NCI-H1694 (cell line): ENCODE data around the gene C11orf65.

Experiments used
- DNase-seq: peaks from one replicate; lab custom pipeline; 2025; lab: John Stamatoyannopoulos, UW

C11orf65 gene, protein sequence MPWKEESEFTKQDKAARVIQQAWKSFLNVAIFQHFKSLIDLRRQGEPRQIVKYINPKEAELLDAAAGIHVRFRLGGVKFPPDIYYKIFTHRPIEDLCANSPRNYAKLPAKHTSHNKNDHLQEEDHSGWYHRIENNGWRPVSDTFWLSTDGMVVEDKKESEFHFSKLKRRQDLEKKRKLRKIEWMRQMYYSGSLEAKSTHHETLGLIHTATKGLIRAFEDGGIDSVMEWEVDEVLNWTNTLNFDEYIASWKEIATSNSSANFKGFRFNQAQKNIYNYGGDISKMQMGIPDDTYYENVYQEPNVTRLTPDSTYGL

GRCh38 chr11:108467091-108467823, at the start of gene C11orf65:
Gene C11orf65 (minus strand): TSS chr11:108467529. CDS start chr11:108461559, 5,970 bp downstream.
- DNase-seq: peak; percentile 66

GRCh38 chr11:108516125-108516524, 48.8 kb upstream of the C11orf65 start:
- DNase-seq: no peak

DNA sequence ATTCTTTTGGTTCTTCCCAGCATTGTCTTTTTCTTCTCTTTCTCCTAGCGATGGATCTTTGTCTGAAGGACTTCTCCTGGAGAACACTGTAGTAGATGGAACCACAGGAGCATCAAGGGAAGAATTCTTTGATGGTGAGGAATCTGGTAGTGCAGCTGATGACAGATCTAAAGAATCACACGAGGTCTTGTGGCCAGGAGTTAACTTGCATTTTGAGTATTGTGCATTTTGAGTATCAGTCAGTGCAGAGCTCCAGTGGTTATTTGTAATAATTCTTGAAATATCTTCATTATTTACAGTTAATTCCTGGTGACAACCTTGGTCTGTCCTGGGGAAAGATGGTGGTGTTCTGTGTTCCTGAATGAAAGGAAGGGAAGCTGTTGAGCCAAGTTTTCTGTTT, 45.4 kb upstream of the C11orf65 start:
- no peak for DNase-seq

GRCh38 chr11:108511851-108512474, 44.6 kb upstream of the C11orf65 start:
- no peak for DNase-seq

DNA sequence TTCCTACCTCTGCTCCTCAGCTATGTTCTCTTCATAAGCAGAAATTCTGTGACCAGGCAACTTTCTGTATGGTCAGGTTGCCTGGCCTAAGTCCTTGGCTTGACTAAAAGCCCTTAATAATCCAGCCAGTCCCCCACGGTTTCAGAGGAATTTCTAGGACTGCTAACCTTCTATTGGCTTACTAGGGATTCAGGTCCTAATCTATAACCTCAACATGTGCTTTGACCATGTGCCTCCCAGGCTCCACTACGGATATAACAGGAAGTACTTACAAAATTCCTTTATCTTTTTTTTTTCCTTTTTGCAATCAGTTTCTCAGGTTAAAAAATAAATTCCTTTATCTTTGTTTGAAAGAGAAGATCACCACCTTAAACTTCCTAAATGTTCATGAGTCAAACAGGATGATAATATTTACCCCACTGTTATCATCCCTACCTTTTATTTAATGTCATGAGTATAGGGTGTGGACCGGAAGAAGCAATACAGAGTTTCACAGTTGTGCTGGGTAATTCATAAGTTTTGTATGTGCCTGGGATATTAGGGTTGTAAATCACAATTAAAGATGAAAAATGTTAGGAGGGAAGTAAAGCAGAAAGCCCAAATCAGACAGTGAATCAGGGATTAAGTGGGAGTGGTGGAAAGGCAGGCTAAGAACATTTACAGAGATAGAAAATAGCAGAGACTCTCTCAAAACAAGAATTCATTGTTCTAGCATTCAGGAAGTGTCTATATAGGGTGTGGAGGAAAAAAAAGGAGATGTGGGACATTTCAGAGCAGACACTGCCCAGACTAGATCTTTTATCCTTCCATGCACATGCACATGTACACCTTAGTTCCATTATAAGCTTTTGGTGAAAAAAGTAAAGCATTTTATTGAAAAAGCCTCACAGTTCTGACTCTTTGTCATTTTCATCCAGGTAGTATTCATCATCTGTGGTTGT, 41.6 kb upstream of the C11orf65 start:
- no peak for DNase-seq

GRCh38 chr11:108501396-108501795, 34.1 kb upstream of the C11orf65 start:
- no peak for DNase-seq

GRCh38 chr11:108500721-108501120, 33.4 kb upstream of the C11orf65 start:
- no peak for DNase-seq

DNA sequence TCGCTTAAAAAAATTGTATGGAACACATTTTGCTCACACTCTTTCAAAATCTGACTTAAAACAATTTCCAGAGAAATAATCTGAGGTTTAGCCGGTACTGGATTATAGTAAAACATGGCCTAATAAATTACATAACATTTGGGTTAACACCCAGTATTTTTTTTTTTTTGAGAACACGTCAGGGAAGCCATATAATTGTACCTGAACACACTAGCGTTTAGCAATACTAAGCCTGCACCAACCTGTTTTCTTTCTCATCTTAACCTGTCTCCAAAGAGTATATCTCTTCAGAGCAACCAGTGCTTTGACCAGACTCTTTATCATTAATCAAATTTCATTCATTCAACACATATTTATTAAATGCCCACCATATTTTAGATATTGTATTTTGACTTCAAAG, 32.8 kb upstream of the C11orf65 start:
- no peak for DNase-seq

DNA sequence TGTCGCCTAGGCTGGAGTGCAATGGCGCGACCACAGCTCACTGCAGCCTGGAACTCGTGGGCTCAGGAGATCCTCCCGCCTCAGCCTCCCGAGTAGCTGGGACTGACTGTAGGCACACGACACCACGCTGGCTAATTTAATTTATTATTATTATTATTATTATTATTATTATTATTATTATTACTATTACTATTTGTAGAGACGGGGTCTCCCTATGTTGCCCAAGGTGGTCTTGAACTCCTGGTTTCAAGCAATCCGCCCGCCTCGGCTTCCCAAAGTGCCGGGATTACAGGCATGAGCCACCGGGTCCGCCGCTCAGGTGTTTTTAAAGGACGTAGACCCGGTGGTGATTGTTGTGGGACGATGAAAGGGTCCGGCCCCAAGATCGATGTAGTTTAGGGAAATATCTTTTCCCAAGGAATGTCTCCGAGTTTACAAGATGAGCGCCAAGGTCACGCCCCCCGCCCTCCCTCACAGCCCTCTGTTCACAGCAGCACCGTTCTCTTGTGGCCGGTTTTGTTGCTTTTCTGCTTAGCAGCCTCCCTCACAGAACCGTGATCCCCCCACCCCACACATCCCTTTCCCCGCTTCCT, 31.6 kb upstream of the C11orf65 start:
- DNase-seq: no peak

DNA sequence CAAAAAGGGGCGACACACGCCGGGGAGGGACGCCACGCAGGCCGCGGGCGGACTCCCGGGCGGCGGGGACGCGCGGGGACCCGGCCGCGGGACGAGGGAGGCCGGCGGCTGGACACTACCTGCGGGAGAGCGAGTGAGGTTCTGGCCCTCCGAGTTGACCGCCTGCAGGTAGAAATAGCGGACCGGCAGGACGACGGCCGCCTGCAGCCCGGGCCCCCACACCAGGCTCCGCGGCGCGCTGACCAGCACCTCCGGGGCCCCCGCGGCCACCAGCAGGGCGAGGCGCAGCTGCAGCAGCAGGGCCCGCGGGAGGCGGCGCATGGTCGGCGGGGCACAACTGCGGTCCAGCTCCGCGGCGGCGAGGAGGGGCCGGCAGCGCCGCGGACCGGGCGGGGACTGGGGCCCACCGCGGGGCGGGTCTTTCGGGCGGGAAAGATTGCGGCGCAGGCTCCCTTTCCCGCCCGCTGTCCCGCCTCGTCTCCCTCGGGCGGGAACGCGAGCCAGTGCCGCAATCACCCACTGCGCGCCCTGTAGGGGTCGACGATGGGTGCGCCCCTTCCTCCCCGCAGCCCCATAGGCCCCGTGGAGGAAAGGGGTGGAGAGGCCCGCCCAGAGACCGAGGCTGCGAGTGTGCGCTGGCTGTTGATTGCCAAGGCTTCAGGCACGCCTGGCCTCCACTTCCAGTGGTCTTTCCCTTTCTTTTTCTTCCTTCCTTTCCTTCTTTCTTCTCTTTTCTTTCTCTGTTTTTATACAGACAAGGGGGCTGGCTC, 30.9 kb upstream of the C11orf65 start, which contains the start of gene POGLUT3:
POGLUT3 (minus strand) TSS at position 339 of the 770 bp plus-strand sequence; CDS start at position 321, 18 bp downstream.
- DNase-seq: no peak

- no peak for DNase-seq
Observed at GRCh38 chr11:108497317-108498045, 30.2 kb upstream of the C11orf65 start.

GRCh38 chr11:108496643-108497256, 29.4 kb upstream of the C11orf65 start:
- DNase-seq: no peak

DNA sequence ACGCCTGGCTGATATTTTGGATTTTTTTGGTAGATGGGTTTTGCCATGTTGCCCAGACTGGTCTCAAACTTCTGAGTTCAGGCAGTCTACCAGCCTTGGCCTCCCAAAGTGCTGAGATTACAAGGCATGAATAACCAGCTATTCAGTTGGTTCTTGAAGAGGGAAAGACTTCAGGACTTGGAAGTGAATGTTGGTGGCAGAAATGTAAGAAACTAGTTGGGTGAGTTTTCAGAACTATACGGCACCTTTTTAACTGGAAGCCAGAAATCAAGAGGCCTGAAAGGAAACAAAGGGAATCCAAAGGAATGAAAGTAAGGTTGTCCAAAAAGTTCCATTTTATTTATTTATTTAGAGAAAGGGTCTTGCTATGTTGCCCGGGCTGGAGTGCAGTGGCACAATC, 28.0 kb upstream of the C11orf65 start:
- no peak for DNase-seq

DNA sequence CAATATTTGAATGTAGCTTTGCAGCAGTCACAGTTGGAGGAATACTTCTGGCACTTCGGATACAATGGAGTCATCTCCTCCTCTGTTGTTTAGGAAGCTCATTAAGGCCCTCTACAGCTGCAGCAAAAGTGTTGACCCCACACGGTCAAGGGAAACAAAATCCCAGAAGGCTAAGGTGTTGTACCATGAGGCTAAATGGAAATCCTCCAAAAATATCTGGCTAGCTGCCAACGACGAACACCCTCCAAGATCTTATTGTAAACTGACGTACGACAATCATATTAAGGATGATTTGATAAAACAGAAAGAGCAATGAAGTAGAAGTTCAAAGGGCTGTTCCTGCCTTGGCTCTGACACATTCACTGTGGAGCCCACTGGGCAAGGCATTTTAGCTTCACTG, 26.9 kb upstream of the C11orf65 start:
- DNase-seq: no peak

- no peak for DNase-seq
Observed at GRCh38 chr11:108491936-108492335, 24.6 kb upstream of the C11orf65 start.

DNA sequence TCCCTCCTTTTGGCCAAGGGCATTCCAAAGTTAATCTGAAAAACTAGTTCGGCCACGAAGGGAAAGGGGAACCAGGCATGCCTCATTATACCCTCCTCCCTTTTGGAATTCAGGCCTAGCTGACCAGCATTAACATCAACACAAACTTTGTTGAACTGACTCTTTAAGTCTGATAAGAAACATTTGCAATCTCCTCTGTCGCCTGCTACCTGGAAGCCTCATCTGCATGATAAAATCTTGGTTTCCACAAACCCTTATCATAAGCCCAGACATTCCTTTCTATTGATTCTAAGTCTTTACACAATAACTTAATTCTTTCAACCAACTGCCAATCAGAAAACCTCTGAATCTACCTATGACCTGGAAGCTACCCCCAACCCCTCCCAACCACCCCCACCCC, 19.5 kb upstream of the C11orf65 start:
- DNase-seq: no peak

- DNase-seq: no peak
Observed at GRCh38 chr11:108486331-108486730, 19.0 kb upstream of the C11orf65 start.

- no peak for DNase-seq
Observed at GRCh38 chr11:108483163-108483562, 15.8 kb upstream of the C11orf65 start.

- no peak for DNase-seq
Observed at GRCh38 chr11:108474664-108475463, 7.5 kb upstream of the C11orf65 start.
